Measurements from ENCODE around the gene TBC1D4. TPM values are rescaled to one million over a fixed set of nuclear protein-coding genes. Genes with fewer than 3 reads are reported as not detected.

TBC1D4 gene
- total and polyA plus RNA-seq, 2 donors from 2014 or later, result 14.7 to 51.8 TPM

DNA sequence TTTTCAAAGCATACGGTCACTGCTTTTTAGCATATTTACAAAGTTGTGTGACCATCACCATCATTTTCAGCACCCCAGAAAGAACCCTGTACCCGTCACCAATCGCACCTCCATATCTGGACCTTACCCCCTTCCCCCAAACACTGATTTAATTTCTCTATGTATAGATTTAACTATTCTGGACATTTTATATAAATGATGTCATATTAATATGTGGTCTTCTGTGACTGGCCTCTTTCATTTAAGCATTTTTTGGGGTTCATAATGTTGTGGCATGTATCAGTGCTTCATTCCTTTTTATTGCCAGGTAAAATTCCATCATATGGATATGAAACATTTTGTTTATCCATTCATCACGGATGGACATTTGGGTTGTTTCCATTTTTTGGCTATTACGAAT lies 74.0 kb downstream of the TBC1D4 start:
- H3K36me3 ChIP-seq (ENCODE audit: control insufficient read depth in 2 of 3, insufficient read depth in 3 of 3, low read length in 3 of 3), result no peaks in the 10 kb centered on the region
- H3K27ac ChIP-seq (ENCODE audit: low read depth in 2 of 2, low read length in 2 of 2), result no peak overlapping the region
- FAIRE-seq (no peak), DNase-seq (no peak)
- H3K27me3 ChIP-seq (ENCODE audit: control insufficient read depth, insufficient read depth, low read length), result no peaks in the 10 kb centered on the region
- H3K9ac ChIP-seq (ENCODE audit: low read length in 3 of 3), result no peak overlapping the region
- H3K4me1 ChIP-seq (ENCODE audit: control insufficient read depth in 2 of 3, insufficient read depth in 2 of 3, low read depth in 1 of 3, low read length in 3 of 3), result peaks cover 0 to 3% (median 0%) of the 10 kb centered on the region in 3 donors
- no peaks in the 10 kb centered on the region for H3K9me3 ChIP-seq (ENCODE audit: control insufficient read depth in 2 of 3, insufficient read depth in 1 of 3, low read length in 3 of 3)
- TF ChIP-seq, protein P1, sequence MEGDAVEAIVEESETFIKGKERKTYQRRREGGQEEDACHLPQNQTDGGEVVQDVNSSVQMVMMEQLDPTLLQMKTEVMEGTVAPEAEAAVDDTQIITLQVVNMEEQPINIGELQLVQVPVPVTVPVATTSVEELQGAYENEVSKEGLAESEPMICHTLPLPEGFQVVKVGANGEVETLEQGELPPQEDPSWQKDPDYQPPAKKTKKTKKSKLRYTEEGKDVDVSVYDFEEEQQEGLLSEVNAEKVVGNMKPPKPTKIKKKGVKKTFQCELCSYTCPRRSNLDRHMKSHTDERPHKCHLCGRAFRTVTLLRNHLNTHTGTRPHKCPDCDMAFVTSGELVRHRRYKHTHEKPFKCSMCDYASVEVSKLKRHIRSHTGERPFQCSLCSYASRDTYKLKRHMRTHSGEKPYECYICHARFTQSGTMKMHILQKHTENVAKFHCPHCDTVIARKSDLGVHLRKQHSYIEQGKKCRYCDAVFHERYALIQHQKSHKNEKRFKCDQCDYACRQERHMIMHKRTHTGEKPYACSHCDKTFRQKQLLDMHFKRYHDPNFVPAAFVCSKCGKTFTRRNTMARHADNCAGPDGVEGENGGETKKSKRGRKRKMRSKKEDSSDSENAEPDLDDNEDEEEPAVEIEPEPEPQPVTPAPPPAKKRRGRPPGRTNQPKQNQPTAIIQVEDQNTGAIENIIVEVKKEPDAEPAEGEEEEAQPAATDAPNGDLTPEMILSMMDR (IDR thresholded peaks at IDR 0.05; ENCODE audit: borderline replicate concordance, extremely low read depth, insufficient read depth), result no peak
- H3K4me3 ChIP-seq (ENCODE audit: low read length in 3 of 3), result no peak overlapping the region
- intact Hi-C loops (cut with DNase I), result no loop called here

DNA sequence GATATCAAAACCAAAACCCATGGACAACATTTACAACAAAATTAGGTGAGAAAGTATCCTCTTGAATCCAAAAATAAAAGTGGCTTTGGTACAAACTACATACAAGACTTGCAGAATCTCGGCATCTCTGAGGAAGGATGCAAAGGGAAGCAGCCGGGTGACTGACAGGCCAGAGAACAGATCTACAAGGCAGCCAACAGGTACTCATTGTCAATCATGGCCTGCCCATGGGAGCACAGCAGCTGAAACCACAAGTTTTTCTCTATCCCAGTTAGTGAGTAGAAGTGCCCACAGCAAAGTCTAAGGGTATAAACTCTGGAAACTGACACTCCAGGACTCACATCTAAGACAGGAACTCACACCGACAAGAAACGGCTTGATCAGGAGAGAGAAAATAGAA lies 74.5 kb downstream of the TBC1D4 start:
- Histone ChIP-seq H3K27ac (ENCODE audit: low read depth in 2 of 2, low read length in 2 of 2) (no peak overlapping the region), H3K9ac (ENCODE audit: low read length in 3 of 3) (no peak overlapping the region), H3K9me3 (ENCODE audit: control insufficient read depth in 2 of 3, insufficient read depth in 1 of 3, low read length in 3 of 3) (no peaks in the 10 kb centered on the region), H3K27me3 (ENCODE audit: control insufficient read depth, insufficient read depth, low read length) (no peaks in the 10 kb centered on the region), H3K4me3 (ENCODE audit: low read length in 3 of 3) (no peak overlapping the region), H3K36me3 (ENCODE audit: control insufficient read depth in 2 of 3, insufficient read depth in 3 of 3, low read length in 3 of 3) (no peaks in the 10 kb centered on the region), H3K4me1 (ENCODE audit: control insufficient read depth in 2 of 3, insufficient read depth in 2 of 3, low read depth in 1 of 3, low read length in 3 of 3) (peaks cover 0 to 5% (median 0%) of the 10 kb centered on the region in 3 donors)
- intact Hi-C loops (cut with DNase I), result no loop called here
- DNase-seq (no peak), FAIRE-seq (no peak)
- TF ChIP-seq, protein P1 (IDR thresholded peaks at IDR 0.05; ENCODE audit: borderline replicate concordance, extremely low read depth, insufficient read depth), result no peak

DNA sequence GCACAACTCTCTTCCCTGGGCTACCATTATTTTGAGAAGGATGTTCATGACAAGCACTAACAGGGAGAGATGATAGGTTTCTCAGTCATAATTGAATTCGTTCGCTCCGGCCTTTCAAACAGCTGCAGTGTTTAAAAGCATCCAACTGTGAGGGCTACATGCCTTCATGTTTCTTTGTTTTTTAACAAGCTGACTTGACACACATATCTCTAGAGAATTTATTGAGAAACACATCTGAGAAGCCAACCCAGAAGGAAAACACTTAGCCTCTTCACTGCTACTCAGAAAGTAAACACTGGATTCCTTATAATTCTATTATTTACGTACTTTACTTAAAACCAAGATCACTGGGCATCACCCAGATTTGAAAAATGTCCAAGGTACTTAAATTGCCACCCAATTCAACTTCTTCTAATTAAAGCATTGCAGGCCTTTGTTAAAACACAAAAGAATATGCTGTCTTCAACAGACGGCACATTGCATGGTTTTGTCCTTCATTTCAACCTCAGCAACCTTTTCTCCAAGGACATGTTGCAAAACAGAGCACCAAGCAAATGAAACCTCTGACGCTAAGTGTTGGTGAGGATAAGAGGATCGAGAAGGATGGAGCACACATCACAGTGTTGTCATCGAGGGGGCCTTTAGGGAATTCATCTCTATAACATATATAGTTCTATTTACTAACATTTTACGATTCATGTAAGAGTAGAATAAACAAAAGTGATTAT lies 75.8 kb downstream of the TBC1D4 start:
- Histone ChIP-seq H3K27me3 (ENCODE audit: control insufficient read depth, insufficient read depth, low read length) (no peaks in the 10 kb centered on the region), H3K27ac (ENCODE audit: low read depth in 2 of 2, low read length in 2 of 2) (no peak overlapping the region), H3K4me3 (ENCODE audit: low read length in 3 of 3) (no peak overlapping the region), H3K4me1 (ENCODE audit: control insufficient read depth in 2 of 3, insufficient read depth in 2 of 3, low read depth in 1 of 3, low read length in 3 of 3) (peaks cover 0 to 7% (median 5%) of the 10 kb centered on the region in 3 donors), H3K9me3 (ENCODE audit: control insufficient read depth in 2 of 3, insufficient read depth in 1 of 3, low read length in 3 of 3) (no peaks in the 10 kb centered on the region), H3K36me3 (ENCODE audit: control insufficient read depth in 2 of 3, insufficient read depth in 3 of 3, low read length in 3 of 3) (no peaks in the 10 kb centered on the region), H3K9ac (ENCODE audit: low read length in 3 of 3) (no peak overlapping the region)
- intact Hi-C loops (cut with DNase I), result no loop called here
- DNase-seq, result peak in 3 of 5 donors; percentile 26 to 74 (median 73)
- FAIRE-seq, result no peak
- TF ChIP-seq, protein P1 (IDR thresholded peaks at IDR 0.05; ENCODE audit: borderline replicate concordance, extremely low read depth, insufficient read depth), result no peak
